SK-N-SH (cell line): Measurements from ENCODE around the gene ANKS1B. TPM values are rescaled to one million over a fixed set of nuclear protein-coding genes. Genes with fewer than 3 reads are reported as not detected.

Experiments used
- CTCF ChIA-PET: fragments of 300-600, 350-600 bp; formaldehyde crosslinking; extraction: SDS; loops from one replicate; lab custom pipeline; 2021; lab: Yijun Ruan, JAX
- POLR2A ChIA-PET: fragments of 350-600 bp; sonication (Branson Sonifier 250); formaldehyde crosslinking; extraction: SDS; loops from one replicate; lab custom pipeline; 2020; ENCODE audit warnings: antibody characterized with exemption, inconsistent platforms; lab: Yijun Ruan, JAX
- DNase-seq: peaks from one replicate; pipeline ENCODE4 v3.0.0; 2012
- H2AFZ ChIP-seq: fragments of 200-600 bp; sonication (generic); 2 replicates; pipeline ENCODE4 v1.8.1; 2016; ENCODE audit warnings: antibody characterized with exemption, mild to moderate bottlenecking, low read depth
- H3F3A ChIP-seq: fragments of 200-600 bp; sonication (generic); replicated peaks from 2 replicates; pipeline ENCODE3; 2016; ENCODE audit warnings: antibody characterized with exemption, mild to moderate bottlenecking; ENCODE audit not compliant: insufficient read depth
- H3K27ac ChIP-seq, 2 experiments: fragments of 200-500 bp in 1 of 2; fragments of 200-600 bp in 1 of 2; sonication (Bioruptor generic) in 1 of 2; sonication (generic), shearing (Covaris generic) in 1 of 2; 2 replicates each; pipeline versions ENCODE4 v1.5.1 to v1.6.1; 2014 to 2016; ENCODE audit warnings: low read depth in 2 of 2, inconsistent platforms in 1 of 2, low read length in 1 of 2, mild to moderate bottlenecking in 1 of 2, mixed read lengths in 1 of 2
- H3K27me3 ChIP-seq: fragments of 200-600 bp; sonication (generic), shearing (Covaris generic); 2 replicates; pipeline ENCODE4 v1.6.1; 2016; ENCODE audit warnings: mixed run types; ENCODE audit not compliant: insufficient read depth
- H3K36me3 ChIP-seq, 2 experiments: fragments of 200-500 bp in 1 of 2; fragments of 200-600 bp in 1 of 2; sonication (Bioruptor generic) in 1 of 2; sonication (generic) in 1 of 2; replicated peaks in 1 of 2; 2 replicates each; pipeline versions ENCODE3 to v1.5.1; 2014 to 2016; ENCODE audit warnings: low read length in 1 of 2, mild to moderate bottlenecking in 1 of 2; ENCODE audit not compliant: insufficient read depth in 2 of 2, control insufficient read depth in 1 of 2
- H3K4me1 ChIP-seq, 2 experiments: fragments of 200-500 bp in 1 of 2; fragments of 200-600 bp in 1 of 2; sonication (Bioruptor generic) in 1 of 2; sonication (generic), shearing (Covaris generic) in 1 of 2; 2 replicates each; pipeline versions ENCODE4 v1.5.1 to v1.6.1; 2014 to 2016; ENCODE audit warnings: low read depth in 1 of 2, low read length in 1 of 2, mixed run types in 1 of 2; ENCODE audit not compliant: insufficient read depth in 2 of 2, control insufficient read depth in 1 of 2
- H3K4me2 ChIP-seq: fragments of 200-600 bp; sonication (generic), shearing (Covaris generic); 2 replicates; pipeline ENCODE4 v1.6.1; 2017; ENCODE audit warnings: mixed run types
- H3K4me3 ChIP-seq, 2 experiments: fragments of 200-500 bp in 1 of 2; fragments of 200-600 bp in 1 of 2; sonication (Bioruptor generic) in 1 of 2; sonication (generic), shearing (Covaris generic) in 1 of 2; 2 replicates each; pipeline versions ENCODE4 v1.5.1 to v1.8.1; 2014 to 2016; ENCODE audit warnings: low read depth in 2 of 2, inconsistent platforms in 1 of 2, low read length in 1 of 2, mild to moderate bottlenecking in 1 of 2, mixed read lengths in 1 of 2, moderate library complexity in 1 of 2
- H3K79me2 ChIP-seq: fragments of 200-600 bp; sonication (generic); 2 replicates; pipeline ENCODE4 v1.8.1; 2017; ENCODE audit warnings: mild to moderate bottlenecking; ENCODE audit not compliant: insufficient read depth
- H3K9ac ChIP-seq: fragments of 200-600 bp; sonication (generic); 2 replicates; pipeline ENCODE4 v1.6.1; 2017; ENCODE audit warnings: mixed run types
- H3K9me2 ChIP-seq: fragments of 200-600 bp; sonication (generic); 2 replicates; pipeline ENCODE4 v1.6.1; 2017; ENCODE audit warnings: mixed run types
- H3K9me3 ChIP-seq: fragments of 200-600 bp; sonication (generic); 2 replicates; pipeline ENCODE4 v1.6.1; 2017; ENCODE audit warnings: mixed run types, mild to moderate bottlenecking, moderate library complexity
- H4K20me1 ChIP-seq: fragments of 200-600 bp; sonication (generic); 2 replicates; pipeline ENCODE4 v1.6.1; 2017; ENCODE audit warnings: mild to moderate bottlenecking, mixed run types; ENCODE audit not compliant: insufficient read depth
- CHD2 ChIP-seq: fragments of 150-350 bp; IDR thresholded peaks from 2 replicates; pipeline ENCODE4 v1.6.1; 2018; ENCODE audit warnings: low read length; ENCODE audit not compliant: partially characterized antibody
- CTCF ChIP-seq: fragments of 200-600 bp; sonication (generic); IDR thresholded peaks from 2 replicates; pipeline ENCODE4 v1.6.1; 2017; ENCODE audit warnings: antibody characterized with exemption, mild to moderate bottlenecking, moderate library complexity
- FOSL2 ChIP-seq: IDR thresholded peaks from 2 replicates; pipeline ENCODE4 v1.4.0; 2012; ENCODE audit warnings: low read depth, mild to moderate bottlenecking, moderate library complexity, borderline replicate concordance
- FOXJ3 ChIP-seq: sonication (generic); formaldehyde crosslinking; IDR thresholded peaks from 2 replicates; pipeline ENCODE4 v1.5.1; 2020; ENCODE audit warnings: mild to moderate bottlenecking, missing genetic modification reagents
- GATA2 ChIP-seq: sonication (generic); formaldehyde crosslinking; IDR thresholded peaks from 2 replicates; pipeline ENCODE4 v1.5.0; 2020; ENCODE audit warnings: mild to moderate bottlenecking, missing genetic modification reagents
- JUND ChIP-seq: IDR thresholded peaks from 2 replicates; pipeline ENCODE4 v1.4.0; 2012
- MEF2A ChIP-seq: IDR thresholded peaks from 2 replicates; pipeline ENCODE4 v1.4.0; 2012; ENCODE audit warnings: low read depth, borderline replicate concordance
- MXI1 ChIP-seq: IDR thresholded peaks from 2 replicates; pipeline ENCODE4 v1.6.1; 2012; ENCODE audit warnings: mild to moderate bottlenecking, low read depth, low read length, improper control_type of control experiment
- PBX3 ChIP-seq: IDR thresholded peaks from 2 replicates; pipeline ENCODE4; 2012
- RAD21 ChIP-seq: IDR thresholded peaks from 2 replicates; pipeline ENCODE4 v1.6.1; 2012; ENCODE audit warnings: mild to moderate bottlenecking, low read length
- RFX5 ChIP-seq: IDR thresholded peaks from 2 replicates; pipeline ENCODE4 v1.6.1; 2012; ENCODE audit warnings: mild to moderate bottlenecking, improper control_type of control experiment, low read length
- RXRA ChIP-seq: IDR thresholded peaks from 2 replicates; pipeline ENCODE4 v1.4.0; 2012; ENCODE audit warnings: low read depth, mild to moderate bottlenecking, borderline replicate concordance
- SMC3 ChIP-seq: IDR thresholded peaks from 2 replicates; pipeline ENCODE4 v1.6.1; 2012; ENCODE audit warnings: low read depth, low read length, improper control_type of control experiment
- TAF1 ChIP-seq: IDR thresholded peaks from 2 replicates; pipeline ENCODE4 v1.6.1; 2012; ENCODE audit warnings: low read depth, mild to moderate bottlenecking, low read length, moderate library complexity, borderline replicate concordance
- TCF12 ChIP-seq: IDR thresholded peaks from 2 replicates; pipeline ENCODE4 v1.4.0; 2012
- ZBTB33 ChIP-seq: IDR thresholded peaks from 2 replicates; pipeline ENCODE4 v1.4.0; 2012; ENCODE audit warnings: low read depth, borderline replicate concordance
- WGBS: methylation state at CpG from one replicate; pipeline ENCODE4 v1.1.6; 2017; ENCODE audit warnings: low lambda C conversion rate; 5-methylcytosine and 5-hydroxymethylcytosine counted together
- polyA plus RNA-seq, 3 experiments: library from polyadenylated mRNA; depleted of rRNA; stranded (reverse); fragments of >200 nt; gene quantifications; 2 replicates each; pipeline ENCODE4 v1.2.3, GENCODE V29; 2012
- TF ChIP-seq, protein P1 (sequence below): fragments of 150-350 bp; IDR thresholded peaks from 2 replicates; pipeline ENCODE4 v1.6.1; 2016; ENCODE audit warnings: mild to moderate bottlenecking, low read depth, low read length
- TF ChIP-seq, protein P2 (sequence below): IDR thresholded peaks from 2 replicates; pipeline ENCODE4 v1.4.0; 2012; ENCODE audit warnings: low read depth
- TF ChIP-seq, protein P3 (sequence below): IDR thresholded peaks from 2 replicates; pipeline ENCODE4 v1.6.1; 2012; ENCODE audit warnings: mild to moderate bottlenecking, low read depth, low read length, moderate library complexity

ANKS1B gene
- polyA plus RNA-seq, 1 of the 3 experiments (the other 2 are of a cell fraction): 1.8 TPM

GRCh38 chr12:99772274-99772673, 212.5 kb downstream of the ANKS1B start:
- no peaks in the 10 kb centered on the region for H3K4me1 ChIP-seq
- H3F3A ChIP-seq: no peaks in the 10 kb centered on the region
- no peaks in the 10 kb centered on the region for H3K9me2 ChIP-seq
- ChIA-PET CTCF (interaction anchor here (1.7 kb wide), 1 partner anchor 729 kb away, joined by 3 read pairs; no protein-coding TSS in a partner anchor), POLR2A (no interaction called here)
- H3K9me3 ChIP-seq: no peaks in the 10 kb centered on the region
- no peaks in the 10 kb centered on the region for H3K27me3 ChIP-seq
- no peaks in the 10 kb centered on the region for H3K79me2 ChIP-seq
- H3K4me2 ChIP-seq: no peak overlapping the region
- H3K9ac ChIP-seq: no peak overlapping the region
- WGBS: 78% methylated on average over 3 of the region's 3 CpGs
- H2AFZ ChIP-seq: no peak overlapping the region
- no peak for TF ChIP-seq CHD2
- TF ChIP-seq, protein P1, sequence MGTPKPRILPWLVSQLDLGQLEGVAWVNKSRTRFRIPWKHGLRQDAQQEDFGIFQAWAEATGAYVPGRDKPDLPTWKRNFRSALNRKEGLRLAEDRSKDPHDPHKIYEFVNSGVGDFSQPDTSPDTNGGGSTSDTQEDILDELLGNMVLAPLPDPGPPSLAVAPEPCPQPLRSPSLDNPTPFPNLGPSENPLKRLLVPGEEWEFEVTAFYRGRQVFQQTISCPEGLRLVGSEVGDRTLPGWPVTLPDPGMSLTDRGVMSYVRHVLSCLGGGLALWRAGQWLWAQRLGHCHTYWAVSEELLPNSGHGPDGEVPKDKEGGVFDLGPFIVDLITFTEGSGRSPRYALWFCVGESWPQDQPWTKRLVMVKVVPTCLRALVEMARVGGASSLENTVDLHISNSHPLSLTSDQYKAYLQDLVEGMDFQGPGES: no peak
- no peak for TF ChIP-seq RFX5
- no peak for TF ChIP-seq PBX3
- no peak for TF ChIP-seq FOSL2
- TF ChIP-seq TAF1: no peak
- TF ChIP-seq, protein P2, sequence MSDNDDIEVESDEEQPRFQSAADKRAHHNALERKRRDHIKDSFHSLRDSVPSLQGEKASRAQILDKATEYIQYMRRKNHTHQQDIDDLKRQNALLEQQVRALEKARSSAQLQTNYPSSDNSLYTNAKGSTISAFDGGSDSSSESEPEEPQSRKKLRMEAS: no peak
- no peak for TF ChIP-seq CTCF
- no peak for TF ChIP-seq MXI1
- TF ChIP-seq TCF12: no peak
- TF ChIP-seq JUND: no peak
- no peak for TF ChIP-seq RAD21
- TF ChIP-seq, protein P3, sequence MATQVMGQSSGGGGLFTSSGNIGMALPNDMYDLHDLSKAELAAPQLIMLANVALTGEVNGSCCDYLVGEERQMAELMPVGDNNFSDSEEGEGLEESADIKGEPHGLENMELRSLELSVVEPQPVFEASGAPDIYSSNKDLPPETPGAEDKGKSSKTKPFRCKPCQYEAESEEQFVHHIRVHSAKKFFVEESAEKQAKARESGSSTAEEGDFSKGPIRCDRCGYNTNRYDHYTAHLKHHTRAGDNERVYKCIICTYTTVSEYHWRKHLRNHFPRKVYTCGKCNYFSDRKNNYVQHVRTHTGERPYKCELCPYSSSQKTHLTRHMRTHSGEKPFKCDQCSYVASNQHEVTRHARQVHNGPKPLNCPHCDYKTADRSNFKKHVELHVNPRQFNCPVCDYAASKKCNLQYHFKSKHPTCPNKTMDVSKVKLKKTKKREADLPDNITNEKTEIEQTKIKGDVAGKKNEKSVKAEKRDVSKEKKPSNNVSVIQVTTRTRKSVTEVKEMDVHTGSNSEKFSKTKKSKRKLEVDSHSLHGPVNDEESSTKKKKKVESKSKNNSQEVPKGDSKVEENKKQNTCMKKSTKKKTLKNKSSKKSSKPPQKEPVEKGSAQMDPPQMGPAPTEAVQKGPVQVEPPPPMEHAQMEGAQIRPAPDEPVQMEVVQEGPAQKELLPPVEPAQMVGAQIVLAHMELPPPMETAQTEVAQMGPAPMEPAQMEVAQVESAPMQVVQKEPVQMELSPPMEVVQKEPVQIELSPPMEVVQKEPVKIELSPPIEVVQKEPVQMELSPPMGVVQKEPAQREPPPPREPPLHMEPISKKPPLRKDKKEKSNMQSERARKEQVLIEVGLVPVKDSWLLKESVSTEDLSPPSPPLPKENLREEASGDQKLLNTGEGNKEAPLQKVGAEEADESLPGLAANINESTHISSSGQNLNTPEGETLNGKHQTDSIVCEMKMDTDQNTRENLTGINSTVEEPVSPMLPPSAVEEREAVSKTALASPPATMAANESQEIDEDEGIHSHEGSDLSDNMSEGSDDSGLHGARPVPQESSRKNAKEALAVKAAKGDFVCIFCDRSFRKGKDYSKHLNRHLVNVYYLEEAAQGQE: no peak
- no peak for TF ChIP-seq FOXJ3
- TF ChIP-seq ZBTB33: no peak
- TF ChIP-seq GATA2 (CRISPR knock-in tag): no peak
- no peak for TF ChIP-seq SMC3
- TF ChIP-seq MEF2A: no peak
- TF ChIP-seq RXRA: no peak
- H4K20me1 ChIP-seq: no peaks in the 10 kb centered on the region
- H3K4me3 ChIP-seq: no peak overlapping the region
- no peaks in the 10 kb centered on the region for H3K36me3 ChIP-seq
- H3K27ac ChIP-seq: no peak overlapping the region
- DNase-seq: no peak
